C4-2B (cell line): ENCODE measurements around the gene AFAP1.

Source experiments
- CTCF ChIP-seq: fragments of 450-650 bp; conservative IDR thresholded peaks from 2 replicates; pipeline ENCODE4 v1.5.1; 2017; ENCODE audit warnings: mild to moderate bottlenecking
- ZFX ChIP-seq: fragments of 450-650 bp; IDR thresholded peaks from 2 replicates; pipeline ENCODE4 v1.6.1; 2017

GRCh38 chr4:7750523-7750922 lies 189.1 kb downstream of the AFAP1 start:
- no peak for TF ChIP-seq CTCF
- no peak for TF ChIP-seq ZFX
